SKM-1 (cell line): ENCODE results near the gene ZNF773.
"Not testable (repeated sequence)": the region's sequence is repeated elsewhere in the genome, so short reads cannot be mapped to it uniquely, and the experiment has no call there.

Experiments used
- DNase-seq: peaks from one replicate; lab custom pipeline; 2025; ENCODE audit not compliant: unreplicated experiment; lab: John Stamatoyannopoulos, UW

ZNF773 gene

GRCh38 chr19:57499680-57500395 lies at the start of gene ZNF773:
ZNF773 (plus strand) TSS chr19:57499938; CDS start chr19:57500081, 143 bp downstream.
- DNase-seq, result peak; percentile 66

- no peak for DNase-seq
These were observed 47.4 kb upstream of the ZNF773 start for GRCh38 chr19:57452307-57452706.

- DNase-seq, result peak; percentile 7
These were observed 33.9 kb upstream of the ZNF773 start for GRCh38 chr19:57465680-57466381.

GRCh38 chr19:57466489-57466888 lies 33.2 kb upstream of the ZNF773 start:
- no peak for DNase-seq

DNA sequence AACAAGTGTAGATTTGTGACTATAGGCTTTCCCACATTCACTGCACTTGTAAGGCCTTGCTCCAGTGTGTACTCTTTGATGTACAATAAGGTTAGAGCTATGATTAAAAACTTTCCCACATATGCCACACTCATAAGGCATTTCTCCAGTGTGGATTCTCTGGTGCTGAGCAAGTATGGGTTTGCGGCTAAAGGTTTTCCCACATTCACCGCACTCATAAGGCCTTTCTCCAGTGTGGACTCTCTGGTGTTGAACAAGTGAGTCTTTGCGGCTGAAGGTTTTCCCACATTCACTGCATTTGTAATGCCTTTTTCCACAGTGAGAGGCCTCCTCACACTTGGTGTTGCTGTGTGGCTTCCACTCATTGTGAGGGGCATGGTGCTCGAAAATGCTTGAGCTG lies 26.1 kb upstream of the ZNF773 start:
- no peak for DNase-seq

DNA sequence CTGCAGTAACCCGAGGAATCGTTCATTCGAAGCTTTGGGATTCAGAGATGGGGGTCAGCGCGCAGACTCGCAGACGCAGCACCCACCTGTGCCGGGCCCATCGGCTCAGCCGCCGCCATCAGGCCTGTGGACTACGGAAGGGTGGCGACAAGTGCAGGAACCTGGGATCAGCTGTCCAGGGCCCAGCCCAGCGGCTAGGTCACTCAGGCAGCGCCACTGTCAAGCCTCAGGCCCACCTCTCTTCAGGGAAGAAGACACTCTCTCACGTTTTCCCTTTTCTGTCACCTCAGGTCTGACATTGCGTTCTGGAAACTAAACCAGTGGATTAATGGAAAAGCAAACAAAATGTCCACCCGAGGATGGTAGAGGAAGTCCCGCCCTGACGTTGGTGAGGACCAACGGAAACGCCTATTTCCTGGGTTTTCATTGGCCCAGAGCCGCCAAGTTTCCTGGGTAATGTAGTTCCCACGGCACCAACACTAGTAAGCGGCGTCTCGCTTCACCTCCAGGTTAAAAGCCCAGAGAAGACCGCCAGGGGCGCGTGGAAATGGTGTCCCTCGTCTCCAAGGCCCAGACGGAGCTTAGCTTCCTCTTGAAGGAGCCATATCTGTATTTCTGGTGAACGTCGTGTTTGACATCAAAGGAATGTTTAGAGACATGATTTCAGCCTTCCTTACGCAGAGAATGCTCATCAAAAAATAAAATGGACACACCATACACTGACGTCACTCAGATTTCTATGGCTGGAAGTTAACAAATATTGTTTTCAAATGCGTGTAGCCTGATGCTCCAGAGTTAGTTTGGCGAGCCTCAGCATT lies 22.3 kb upstream of the ZNF773 start, which contains the start of gene ZNF772:
ZNF772 (minus strand) TSS at position 376 of the 818 bp plus-strand sequence; CDS start at position 119, 257 bp downstream.
- peak; percentile 38 for DNase-seq

DNA sequence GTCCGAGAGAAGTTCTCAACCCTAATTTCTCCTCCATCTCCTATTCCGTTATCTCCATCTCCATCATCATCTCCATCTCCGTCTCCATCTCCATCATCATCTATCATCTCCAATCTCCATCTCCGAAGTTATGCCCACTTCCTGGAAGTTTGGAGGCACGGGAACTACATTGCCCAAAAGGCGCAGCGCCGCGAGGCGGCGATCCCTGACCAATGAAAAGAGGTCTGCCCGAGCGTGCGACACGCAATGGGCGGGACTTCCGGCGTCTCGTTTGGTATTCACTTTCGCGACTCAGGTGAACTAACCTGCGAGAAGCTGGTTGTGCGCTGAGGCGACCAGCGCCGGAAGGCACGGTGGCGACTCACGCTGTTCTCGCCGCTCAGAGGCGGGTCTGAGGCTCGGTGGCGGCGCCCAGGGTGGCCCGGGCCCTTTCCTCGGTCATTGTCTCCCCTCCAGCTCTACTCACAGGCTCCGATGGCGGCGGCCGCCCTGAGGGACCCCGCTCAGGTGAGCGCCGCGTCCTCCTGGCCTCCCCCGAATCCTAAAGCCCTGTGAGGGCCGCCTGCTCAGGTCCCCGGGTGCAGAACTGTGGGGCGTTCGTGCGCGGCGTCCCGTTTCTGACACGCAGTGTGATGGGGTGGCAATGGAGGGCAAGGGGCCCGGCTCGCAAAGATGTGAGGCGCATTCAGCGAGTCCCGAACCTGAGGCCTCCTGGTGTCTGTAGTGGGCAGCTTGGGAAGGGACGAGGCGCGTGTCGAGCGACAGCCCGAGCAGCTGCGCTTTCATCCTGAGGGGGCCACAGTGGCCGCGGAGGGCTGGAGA lies 12.1 kb upstream of the ZNF773 start, which contains the start of gene ZNF419:
ZNF419 (plus strand) TSS at position 274 of the 822 bp plus-strand sequence; CDS start at position 475, 201 bp downstream.
- DNase-seq, result peak; percentile 14

DNA sequence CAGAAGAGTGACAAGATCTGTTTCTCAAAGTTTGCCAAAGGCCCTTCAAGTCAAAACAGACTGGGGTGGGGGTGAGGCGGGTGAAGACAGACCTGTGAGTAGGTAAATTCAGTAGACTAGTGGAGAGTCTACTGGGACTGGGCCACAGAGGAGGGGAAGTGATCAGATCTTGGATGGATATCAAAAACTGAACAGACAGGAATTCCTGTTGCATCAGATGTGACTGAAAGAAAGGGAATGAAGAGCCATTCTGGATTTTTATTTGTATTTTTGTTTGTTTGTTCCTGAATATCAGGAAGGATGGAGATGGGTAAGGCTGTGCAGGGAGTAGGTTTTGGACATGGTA lies 11.5 kb upstream of the ZNF773 start:
- DNase-seq, result not testable (repeated sequence)

- not testable (repeated sequence) for DNase-seq
These were observed 432 bp upstream of the ZNF773 start for GRCh38 chr19:57499332-57499679.

GRCh38 chr19:57500400-57500799 lies 662 bp downstream of the ZNF773 start:
- DNase-seq, result not testable (repeated sequence)

DNA sequence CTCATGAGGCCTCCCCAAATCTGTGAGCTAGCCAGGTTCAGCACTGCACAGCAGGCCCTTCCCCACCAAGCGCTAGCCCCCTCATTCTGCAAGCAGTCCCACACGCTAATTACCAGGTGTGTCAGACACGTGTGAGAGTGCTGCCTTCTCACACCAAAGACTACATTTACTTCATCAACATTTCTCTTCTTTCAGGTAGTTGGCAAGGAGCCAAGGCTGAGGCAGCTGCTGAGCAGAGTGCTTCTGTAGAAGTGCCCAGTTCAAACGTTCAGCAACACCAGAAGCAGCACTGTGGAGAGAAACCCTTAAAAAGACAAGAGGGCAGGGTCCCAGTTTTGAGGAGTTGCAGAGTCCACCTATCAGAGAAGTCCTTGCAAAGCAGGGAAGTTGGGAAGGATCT lies 6.4 kb downstream of the ZNF773 start:
- no peak for DNase-seq

DNA sequence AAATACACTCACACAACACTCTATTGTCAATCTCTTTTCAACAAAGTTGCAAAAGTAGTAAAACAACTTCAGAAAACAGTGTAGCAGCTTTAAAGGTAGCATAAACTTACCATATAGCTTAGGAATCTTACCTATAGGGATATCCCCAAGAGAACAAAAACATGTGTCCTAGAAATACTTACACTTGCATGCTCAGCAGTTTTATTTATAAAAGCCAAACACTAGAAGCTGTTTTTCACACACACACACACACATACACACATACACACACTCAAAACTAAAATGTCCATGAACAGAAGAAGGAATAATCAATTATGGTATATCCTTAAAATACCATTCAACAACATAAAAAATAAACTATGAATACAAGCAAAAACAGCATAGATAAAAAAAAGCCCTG lies 11.7 kb downstream of the ZNF773 start:
- no peak for DNase-seq

DNA sequence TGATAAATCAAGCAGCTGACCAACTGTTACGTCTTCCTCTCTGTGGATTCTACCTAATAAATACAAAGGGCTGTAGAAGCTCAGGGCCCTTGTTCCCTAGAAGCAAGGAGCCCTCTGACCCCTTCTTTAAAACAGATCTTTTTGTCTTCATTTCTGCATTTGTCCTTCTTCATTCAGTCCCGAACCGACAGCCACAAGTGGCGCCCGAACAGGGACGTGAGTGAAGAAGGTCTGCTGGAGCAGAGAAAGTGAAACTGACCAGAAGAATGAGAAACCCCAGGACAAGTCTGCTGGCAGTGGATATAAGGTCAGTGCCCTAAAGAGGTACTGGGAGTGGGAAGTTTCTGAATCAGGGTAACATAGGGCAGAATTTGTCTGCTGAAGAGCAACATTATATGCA lies 13.1 kb downstream of the ZNF773 start:
- no peak for DNase-seq

DNA sequence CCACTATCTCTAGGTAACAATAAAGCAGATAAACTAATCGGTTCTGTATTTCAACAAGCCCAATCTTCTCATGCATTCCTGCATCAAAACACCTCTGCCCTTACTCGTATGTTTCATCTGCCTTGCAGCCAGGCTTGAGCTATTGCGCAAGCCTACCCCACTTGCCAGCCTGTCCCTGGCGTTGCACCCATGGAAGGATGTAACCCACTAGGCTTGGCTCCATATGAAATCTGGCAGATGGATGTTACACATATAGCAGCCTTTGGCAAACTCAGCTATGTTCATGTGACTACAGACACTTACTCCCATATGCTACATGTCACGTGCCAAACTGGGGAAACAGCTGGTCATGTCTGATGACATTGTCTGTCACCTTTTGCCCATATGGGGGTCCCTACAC lies 15.5 kb downstream of the ZNF773 start:
- no peak for DNase-seq

DNA sequence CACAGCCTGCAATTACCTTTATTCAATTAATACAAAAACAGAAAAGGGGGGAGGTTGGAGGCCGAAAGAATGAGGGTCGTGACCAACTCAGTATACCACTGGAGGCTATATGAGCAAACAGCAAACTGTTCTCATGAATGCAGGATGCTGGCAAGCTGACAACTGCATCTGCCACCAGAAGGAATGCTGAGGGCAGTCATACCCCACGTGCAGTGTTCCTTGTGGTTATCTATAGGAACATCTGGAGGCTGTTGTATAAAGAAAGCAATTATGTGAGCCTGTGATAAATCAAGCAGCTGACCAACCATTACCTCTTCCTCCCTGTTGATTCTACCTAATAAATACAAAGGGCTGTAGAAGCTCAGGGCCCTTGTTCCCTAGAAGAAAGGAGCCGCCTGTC lies 18.3 kb downstream of the ZNF773 start:
- DNase-seq, result not testable (repeated sequence)

DNA sequence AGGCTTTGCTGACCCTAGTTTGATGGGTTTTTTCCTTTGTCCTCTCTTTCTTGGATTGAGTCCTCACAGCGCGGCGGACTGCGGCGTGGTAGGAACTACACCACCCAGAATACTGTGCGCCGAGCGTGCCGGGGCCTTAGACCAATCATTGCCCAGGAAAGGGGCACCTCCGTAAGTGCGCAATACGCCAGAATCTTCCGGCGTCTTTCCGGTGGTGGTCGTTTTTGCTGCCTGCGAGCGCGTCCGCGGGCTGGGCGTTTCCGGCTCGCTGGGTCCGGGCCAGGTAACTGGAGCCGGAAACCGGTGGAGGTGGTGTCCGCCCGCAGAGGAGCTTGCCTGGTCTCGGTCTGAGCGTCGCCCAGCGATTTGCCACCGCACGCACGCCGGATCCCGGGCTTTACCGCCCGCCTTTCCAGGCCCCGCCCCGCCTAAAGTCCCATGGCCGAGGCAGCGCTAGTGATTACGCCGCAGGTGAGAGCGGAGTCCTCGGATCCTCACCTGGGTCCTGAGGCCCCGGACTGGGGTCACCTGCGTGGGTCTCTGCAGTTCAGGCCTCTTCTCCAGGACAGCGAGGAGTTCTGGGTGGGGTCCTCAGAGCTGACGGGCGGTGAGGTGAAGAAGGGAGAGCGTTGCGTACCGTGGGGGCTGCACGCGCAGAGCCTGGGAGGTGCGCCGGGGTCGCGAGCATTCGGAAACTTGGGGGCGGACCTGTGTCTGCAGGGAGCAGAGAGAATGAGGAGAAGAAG lies 27.6 kb downstream of the ZNF773 start, which contains the start of gene ZNF549:
ZNF549 (plus strand) TSS at position 221 of the 746 bp plus-strand sequence; CDS start at position 439, 218 bp downstream.
- peak; percentile 28 for DNase-seq

- DNase-seq, result no peak
These were observed 38.3 kb downstream of the ZNF773 start for GRCh38 chr19:57537953-57538547.

DNA sequence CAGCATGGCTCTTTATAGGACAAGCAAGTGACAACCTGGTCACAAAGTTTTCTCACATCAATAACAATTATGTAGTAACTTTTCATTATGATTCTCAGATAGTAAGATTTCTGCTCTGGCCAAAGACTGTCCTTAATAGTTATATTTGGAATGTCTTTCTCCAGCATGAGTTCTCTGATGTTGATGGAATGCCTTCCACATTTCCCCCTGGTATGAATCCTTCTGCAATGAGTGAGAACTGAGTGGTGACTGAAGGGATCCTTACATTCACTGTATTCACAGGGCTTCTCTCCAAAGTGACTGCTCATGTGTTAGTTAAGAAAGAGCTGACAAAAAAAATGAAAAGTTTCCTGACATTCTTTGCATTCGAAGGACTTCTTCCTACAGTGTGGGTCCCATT lies 46.8 kb downstream of the ZNF773 start:
- DNase-seq, result no peak

DNA sequence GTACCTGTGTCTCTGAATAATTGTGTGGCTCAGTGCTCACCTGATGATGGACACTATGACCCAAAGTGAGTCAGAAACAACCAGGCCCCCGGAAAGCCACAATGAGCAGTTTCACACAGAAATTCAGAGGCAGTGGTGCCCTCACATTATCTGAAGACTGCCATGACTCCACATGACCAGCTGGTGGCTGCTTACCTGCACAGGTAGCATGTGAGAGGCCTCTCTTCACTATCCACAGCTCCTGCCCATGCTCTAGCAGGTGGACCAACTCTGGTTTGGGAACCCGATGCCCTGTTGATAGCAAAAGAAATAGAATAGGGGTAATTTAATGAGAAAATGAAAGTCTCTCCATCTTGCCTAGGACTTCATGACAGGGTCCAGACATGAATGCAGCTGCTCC lies 52.7 kb downstream of the ZNF773 start:
- DNase-seq, result no peak
